ENCODE measurements around the gene GHR. TPM values are rescaled to one million over a fixed set of nuclear protein-coding genes. Genes with fewer than 3 reads are reported as not detected.

The GHR gene
- total RNA-seq, 1 donor from 2014 or later, result 2.3 TPM

GRCh38 chr5:42500003-42500599 lies 76.9 kb downstream of the GHR start:
- Mint-ChIP-seq H3K27ac (ENCODE audit: unreplicated experiment) (no peak overlapping the region), H3K27me3 (ENCODE audit: low read depth, unreplicated experiment) (no peaks in the 10 kb centered on the region), H3K4me1 (ENCODE audit: low read depth, unreplicated experiment) (peaks cover 9% of the 10 kb centered on the region), H3K4me3 (ENCODE audit: unreplicated experiment) (no peak overlapping the region), H3K36me3 (ENCODE audit: low read depth, unreplicated experiment) (no peaks in the 10 kb centered on the region), H3K9me3 (ENCODE audit: unreplicated experiment) (no peaks in the 10 kb centered on the region)
- TF ChIP-seq EZH2 (IDR thresholded peaks at IDR 0.05; ENCODE audit: insufficient read depth, low read length) (no peak), CTCF (IDR thresholded peaks at IDR 0.05; ENCODE audit: insufficient read depth, low read depth, low read length) (no peak)
- Histone ChIP-seq H3K79me2 (ENCODE audit: insufficient read depth, low read length) (no peaks in the 10 kb centered on the region), H4K20me1 (ENCODE audit: insufficient read depth, low read length) (no peaks in the 10 kb centered on the region), H3K9me3 (ENCODE audit: insufficient read depth, low read depth, low read length) (no peaks in the 10 kb centered on the region), H3K4me3 (ENCODE audit: insufficient read depth, low read depth, low read length) (no peak overlapping the region), H3K27me3 (ENCODE audit: insufficient read depth, low read length) (no peaks in the 10 kb centered on the region), H3K27ac (ENCODE audit: low read depth, low read length) (no peak overlapping the region), H3K4me1 (ENCODE audit: insufficient read depth, low read length) (no peaks in the 10 kb centered on the region), H2AFZ (ENCODE audit: low read depth, low read length) (no peak overlapping the region), H3K36me3 (ENCODE audit: insufficient read depth, low read length) (no peaks in the 10 kb centered on the region), H3K9ac (ENCODE audit: low read length) (no peak overlapping the region), H3K4me2 (ENCODE audit: low read length) (no peak overlapping the region)
- FAIRE-seq, result no peak
- no peak for DNase-seq (ENCODE audit: low read depth)

DNA sequence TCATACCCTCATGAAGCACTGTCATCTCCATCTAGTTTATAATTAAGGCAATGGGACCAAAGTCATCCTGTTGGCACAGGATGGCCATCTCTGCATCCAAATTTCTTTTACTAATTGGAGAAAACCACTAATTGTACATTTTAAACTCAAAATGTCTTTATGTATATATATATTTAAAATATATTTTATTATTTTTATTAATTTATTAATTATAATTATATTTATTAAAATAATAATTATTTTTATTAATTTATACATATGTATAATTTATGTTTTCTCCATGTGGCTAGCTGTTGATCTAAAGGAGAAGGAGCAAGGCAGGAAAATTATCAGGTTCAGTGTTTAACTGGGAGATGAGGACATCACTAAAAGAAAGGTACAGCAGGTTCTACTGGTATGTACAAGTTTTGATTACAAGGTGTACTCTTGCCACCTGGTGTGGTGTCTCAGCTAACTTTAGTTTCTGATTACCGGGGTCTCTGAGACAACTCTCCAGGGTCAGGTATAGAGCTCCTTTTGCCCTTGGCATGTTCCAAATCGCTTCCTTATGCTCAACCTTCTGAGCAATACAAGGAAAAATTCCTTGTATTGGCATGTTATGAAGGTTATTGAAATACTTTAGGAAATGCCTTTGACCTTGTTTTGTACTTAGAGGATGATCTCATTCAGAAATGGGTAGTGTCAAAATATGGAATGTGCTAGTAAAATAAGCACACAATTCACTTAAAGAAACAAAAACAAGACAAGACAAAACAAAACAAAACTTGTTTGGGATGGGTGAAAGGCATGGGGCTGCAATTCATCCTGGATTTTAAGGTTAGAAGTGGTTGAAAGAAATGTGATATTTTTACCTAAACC lies 79.6 kb downstream of the GHR start:
- no peaks in the 10 kb centered on the region for H3K9me3 ChIP-seq (ENCODE audit: insufficient read depth, low read depth, low read length)
- no peak overlapping the region for H3K9ac ChIP-seq (ENCODE audit: low read length)
- H3K79me2 ChIP-seq (ENCODE audit: insufficient read depth, low read length), result no peaks in the 10 kb centered on the region
- Mint-ChIP-seq H3K4me3 (ENCODE audit: unreplicated experiment) (no peak overlapping the region), H3K4me1 (ENCODE audit: low read depth, unreplicated experiment) (peaks cover 4% of the 10 kb centered on the region), H3K27ac (ENCODE audit: unreplicated experiment) (no peak overlapping the region), H3K9me3 (ENCODE audit: unreplicated experiment) (no peaks in the 10 kb centered on the region), H3K27me3 (ENCODE audit: low read depth, unreplicated experiment) (no peaks in the 10 kb centered on the region), H3K36me3 (ENCODE audit: low read depth, unreplicated experiment) (no peaks in the 10 kb centered on the region)
- H3K27ac ChIP-seq (ENCODE audit: low read depth, low read length), result no peak overlapping the region
- no peak overlapping the region for H3K4me2 ChIP-seq (ENCODE audit: low read length)
- no peaks in the 10 kb centered on the region for H4K20me1 ChIP-seq (ENCODE audit: insufficient read depth, low read length)
- no peak overlapping the region for H2AFZ ChIP-seq (ENCODE audit: low read depth, low read length)
- DNase-seq (ENCODE audit: low read depth), result no peak
- no peaks in the 10 kb centered on the region for H3K36me3 ChIP-seq (ENCODE audit: insufficient read depth, low read length)
- H3K4me1 ChIP-seq (ENCODE audit: insufficient read depth, low read length), result no peaks in the 10 kb centered on the region
- no peak for FAIRE-seq
- no peak overlapping the region for H3K4me3 ChIP-seq (ENCODE audit: insufficient read depth, low read depth, low read length)
- no peaks in the 10 kb centered on the region for H3K27me3 ChIP-seq (ENCODE audit: insufficient read depth, low read length)
- TF ChIP-seq EZH2 (IDR thresholded peaks at IDR 0.05; ENCODE audit: insufficient read depth, low read length) (no peak), CTCF (IDR thresholded peaks at IDR 0.05; ENCODE audit: insufficient read depth, low read depth, low read length) (no peak)

DNA sequence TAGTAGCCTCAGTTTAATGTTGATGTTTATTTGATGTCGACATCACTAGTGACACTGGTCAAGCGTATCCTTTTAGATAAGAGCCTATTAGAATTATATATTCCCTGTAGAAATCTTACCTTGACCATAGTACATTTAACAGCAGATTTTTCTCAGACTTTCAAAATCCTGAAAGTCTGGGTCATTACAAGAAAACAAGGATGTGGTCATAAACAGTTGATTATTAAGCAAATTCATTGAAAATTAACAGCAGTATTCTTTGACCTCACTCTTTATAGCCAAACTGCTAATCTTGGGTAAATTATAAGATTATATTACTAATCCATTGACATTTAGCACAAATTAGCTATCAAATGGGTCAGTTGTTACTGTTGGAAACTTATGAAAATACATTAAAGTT lies 83.4 kb downstream of the GHR start:
- Histone ChIP-seq H3K27me3 (ENCODE audit: insufficient read depth, low read length) (no peaks in the 10 kb centered on the region), H3K27ac (ENCODE audit: low read depth, low read length) (no peak overlapping the region), H3K9me3 (ENCODE audit: insufficient read depth, low read depth, low read length) (no peaks in the 10 kb centered on the region), H3K79me2 (ENCODE audit: insufficient read depth, low read length) (no peaks in the 10 kb centered on the region), H3K4me1 (ENCODE audit: insufficient read depth, low read length) (no peaks in the 10 kb centered on the region), H3K36me3 (ENCODE audit: insufficient read depth, low read length) (no peaks in the 10 kb centered on the region), H2AFZ (ENCODE audit: low read depth, low read length) (no peak overlapping the region), H3K9ac (ENCODE audit: low read length) (no peak overlapping the region), H3K4me2 (ENCODE audit: low read length) (no peak overlapping the region), H4K20me1 (ENCODE audit: insufficient read depth, low read length) (no peaks in the 10 kb centered on the region), H3K4me3 (ENCODE audit: insufficient read depth, low read depth, low read length) (no peak overlapping the region)
- Mint-ChIP-seq H3K36me3 (ENCODE audit: low read depth, unreplicated experiment) (no peaks in the 10 kb centered on the region), H3K4me3 (ENCODE audit: unreplicated experiment) (no peak overlapping the region), H3K9me3 (ENCODE audit: unreplicated experiment) (no peaks in the 10 kb centered on the region), H3K27me3 (ENCODE audit: low read depth, unreplicated experiment) (no peaks in the 10 kb centered on the region), H3K4me1 (ENCODE audit: low read depth, unreplicated experiment) (peaks cover 4% of the 10 kb centered on the region), H3K27ac (ENCODE audit: unreplicated experiment) (no peak overlapping the region)
- no peak for TF ChIP-seq CTCF (IDR thresholded peaks at IDR 0.05; ENCODE audit: insufficient read depth, low read depth, low read length)
- no peak for TF ChIP-seq EZH2 (IDR thresholded peaks at IDR 0.05; ENCODE audit: insufficient read depth, low read length)
- FAIRE-seq, result no peak
- no peak for DNase-seq (ENCODE audit: low read depth)
